Esophagus muscularis mucosa (tissue), 4 donors: Measurements from ENCODE around the gene MOCS1. TPM values are rescaled to one million over a fixed set of nuclear protein-coding genes. Genes with fewer than 3 reads are reported as not detected.

ENCODE experiments used
- DNase-seq: peaks from one replicate; pipeline ENCODE4 v3.0.0-alpha.2; 2017; ENCODE audit errors: extremely low spot score
- H3K27ac ChIP-seq, 4 donors: fragments of 200-600 bp; sonication (generic); replicated peaks in 1 of 4; 1 replicate in 3 of 4; 2 replicates in 1 of 4; pipeline ENCODE4 v1.5.1; 2016 to 2019; ENCODE audit warnings: mild to moderate bottlenecking in 1 of 4
- H3K27me3 ChIP-seq, 4 donors: fragments of 200-600 bp; sonication (generic); one replicate each; pipeline versions ENCODE4 v1.5.1 to v1.6.0; 2016 to 2019
- H3K36me3 ChIP-seq, 4 donors: fragments of 200-600 bp; sonication (generic); one replicate each; pipeline ENCODE4 v1.5.1; 2016 to 2019
- H3K4me1 ChIP-seq, 4 donors: fragments of 200-600 bp; sonication (generic); one replicate each; pipeline ENCODE4 v1.5.1; 2016 to 2019
- H3K4me3 ChIP-seq, 4 donors: fragments of 200-600 bp; sonication (generic); 1 replicate in 2 of 4; 2 replicates in 2 of 4; pipeline ENCODE4 v1.5.1; 2016 to 2019; ENCODE audit warnings: mild to moderate bottlenecking in 4 of 4, moderate library complexity in 1 of 4
- H3K9me3 ChIP-seq, 4 donors: fragments of 200-600 bp; sonication (generic); 1 replicate in 3 of 4; 2 replicates in 1 of 4; pipeline ENCODE4 v1.5.1; 2016 to 2019
- EP300 ChIP-seq: sonication (generic); formaldehyde crosslinking; IDR thresholded peaks from one replicate; pipeline ENCODE4 v1.6.1; 2017; ENCODE audit warnings: antibody characterized with exemption
- POLR2A ChIP-seq: fragments of 450-650 bp; IDR thresholded peaks from one replicate; pipeline ENCODE4 v1.6.1; 2017; ENCODE audit warnings: antibody characterized with exemption, moderate library complexity, mild to moderate bottlenecking, low read depth
- POLR2AphosphoS5 ChIP-seq, 2 donors: sonication (generic); formaldehyde crosslinking; IDR thresholded peaks; one replicate each; pipeline ENCODE4 v1.6.1; 2017; ENCODE audit warnings: antibody characterized with exemption in 2 of 2
- WGBS: methylation state at CpG from one replicate; pipeline ENCODE4 v1.1.5; 2018; 5-methylcytosine and 5-hydroxymethylcytosine counted together
- intact Hi-C: fragments of 100-400 bp; cut with DNase I; formaldehyde crosslinking; loops from one replicate; pipeline ENCODE4 v1.15.1; 2023
- total RNA-seq, 4 donors: library from RNA; depleted of rRNA; stranded (reverse); fragments of >200 nt; gene quantifications; one replicate each; pipeline versions ENCODE4 v1.1.0 to v1.2.1, GENCODE V29; 2016
- TF ChIP-seq, protein P1 (sequence below), 3 experiments: fragments of 200-600 bp in 2 of 3; fragments of 450-650 bp in 1 of 3; sonication (generic) in 2 of 3; IDR thresholded peaks; one replicate each; pipeline ENCODE4 v1.5.1; 2017 to 2019; ENCODE audit warnings: antibody characterized with exemption in 3 of 3, mild to moderate bottlenecking in 2 of 3, moderate library complexity in 1 of 3

Gene MOCS1
- total RNA-seq, 4 donors from 2014 or later = 19.1 to 37.3 (median 28.0) TPM

DNA sequence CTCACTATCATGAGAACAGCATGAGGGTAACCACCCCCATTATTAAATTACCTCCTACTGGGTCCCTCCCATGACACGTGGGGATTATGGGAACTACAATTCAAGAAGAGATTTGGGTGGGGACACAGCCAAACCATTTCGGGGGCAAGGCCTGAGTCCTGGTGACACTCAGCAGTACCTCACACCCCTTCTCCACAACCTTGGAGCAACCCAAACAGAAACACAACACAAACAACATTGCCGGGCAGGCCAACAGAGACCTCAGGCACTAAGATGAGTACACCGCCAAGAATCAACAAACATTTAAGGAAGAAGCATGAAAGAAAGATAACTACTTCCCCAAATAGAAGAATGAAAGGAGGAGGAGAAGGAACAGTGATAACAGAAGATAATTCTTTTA, 16.9 kb downstream of the MOCS1 start:
- Histone ChIP-seq H3K27ac (no peak overlapping the region), H3K4me1 (peaks cover 0 to 4% (median 0%) of the 10 kb centered on the region in 4 donors), H3K4me3 (no peak overlapping the region), H3K27me3 (no peaks in the 10 kb centered on the region), H3K36me3 (peaks cover 48 to 88% (median 79%) of the 10 kb centered on the region in 4 donors), H3K9me3 (no peaks in the 10 kb centered on the region)
- 91% methylated on average over 4 of the region's 4 CpGs for WGBS
- intact Hi-C loops = no loop called here
- TF ChIP-seq EP300 (no peak), POLR2A (no peak), POLR2AphosphoS5 (IDR thresholded peaks at IDR 0.05) (no peak)
- TF ChIP-seq, protein P1, sequence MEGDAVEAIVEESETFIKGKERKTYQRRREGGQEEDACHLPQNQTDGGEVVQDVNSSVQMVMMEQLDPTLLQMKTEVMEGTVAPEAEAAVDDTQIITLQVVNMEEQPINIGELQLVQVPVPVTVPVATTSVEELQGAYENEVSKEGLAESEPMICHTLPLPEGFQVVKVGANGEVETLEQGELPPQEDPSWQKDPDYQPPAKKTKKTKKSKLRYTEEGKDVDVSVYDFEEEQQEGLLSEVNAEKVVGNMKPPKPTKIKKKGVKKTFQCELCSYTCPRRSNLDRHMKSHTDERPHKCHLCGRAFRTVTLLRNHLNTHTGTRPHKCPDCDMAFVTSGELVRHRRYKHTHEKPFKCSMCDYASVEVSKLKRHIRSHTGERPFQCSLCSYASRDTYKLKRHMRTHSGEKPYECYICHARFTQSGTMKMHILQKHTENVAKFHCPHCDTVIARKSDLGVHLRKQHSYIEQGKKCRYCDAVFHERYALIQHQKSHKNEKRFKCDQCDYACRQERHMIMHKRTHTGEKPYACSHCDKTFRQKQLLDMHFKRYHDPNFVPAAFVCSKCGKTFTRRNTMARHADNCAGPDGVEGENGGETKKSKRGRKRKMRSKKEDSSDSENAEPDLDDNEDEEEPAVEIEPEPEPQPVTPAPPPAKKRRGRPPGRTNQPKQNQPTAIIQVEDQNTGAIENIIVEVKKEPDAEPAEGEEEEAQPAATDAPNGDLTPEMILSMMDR (IDR thresholded peaks at IDR 0.05) = no peak
- no peak for DNase-seq

DNA sequence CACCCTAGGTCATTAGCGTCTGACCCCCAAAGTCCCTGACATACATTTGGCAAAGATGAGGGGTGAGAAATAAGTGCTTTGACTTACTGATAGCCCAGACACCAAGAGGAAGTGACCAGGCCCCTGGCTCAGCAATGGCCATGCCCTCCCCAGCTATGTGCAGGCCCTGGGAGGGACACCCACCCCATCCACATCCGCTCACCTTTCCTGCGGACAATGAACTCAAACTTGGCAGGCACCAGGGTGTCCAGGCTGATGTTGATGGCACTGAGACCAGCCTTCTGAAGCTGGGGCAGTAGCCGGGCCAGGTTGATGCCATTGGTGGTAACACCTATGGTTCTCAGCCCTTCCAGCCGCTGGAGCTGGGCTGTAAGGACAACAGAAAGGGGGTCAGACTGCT, 18.4 kb downstream of the MOCS1 start:
- WGBS = 94% methylated on average over 3 of the region's 5 CpGs
- intact Hi-C loops = no loop called here
- DNase-seq = no peak
- no peak overlapping the region for H3K4me3 ChIP-seq
- peaks cover 0 to 4% (median 0%) of the 10 kb centered on the region in 4 donors for H3K4me1 ChIP-seq
- H3K27ac ChIP-seq = no peak overlapping the region
- H3K27me3 ChIP-seq = no peaks in the 10 kb centered on the region
- peaks cover 47 to 88% (median 78%) of the 10 kb centered on the region in 4 donors for H3K36me3 ChIP-seq
- no peaks in the 10 kb centered on the region for H3K9me3 ChIP-seq
- TF ChIP-seq POLR2AphosphoS5 (IDR thresholded peaks at IDR 0.05) (no peak), POLR2A (no peak), EP300 (no peak)
- TF ChIP-seq, protein P1 (IDR thresholded peaks at IDR 0.05) = no peak

DNA sequence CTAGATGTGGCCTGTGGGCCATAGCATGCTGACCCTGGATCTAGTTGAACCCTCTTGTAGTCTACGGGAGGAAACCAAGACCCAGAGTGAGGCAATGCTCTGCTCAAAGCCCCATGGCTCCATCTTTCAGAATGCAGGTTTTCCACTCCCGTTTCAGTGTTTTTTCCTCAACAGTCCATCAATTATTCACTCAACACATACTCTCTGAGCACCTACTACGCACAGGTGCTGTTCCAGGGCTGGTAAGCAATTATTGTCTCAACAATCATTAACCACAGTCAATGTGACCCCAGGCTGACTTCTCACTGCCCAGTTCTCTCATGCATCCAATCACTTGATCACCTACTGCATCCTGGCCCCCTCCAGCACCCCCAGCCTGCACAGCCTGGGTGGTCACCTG, 20.0 kb downstream of the MOCS1 start:
- intact Hi-C loops = no loop called here
- H3K9me3 ChIP-seq = no peaks in the 10 kb centered on the region
- peaks cover 0 to 4% (median 0%) of the 10 kb centered on the region in 4 donors for H3K4me1 ChIP-seq
- no peak for DNase-seq
- peaks cover 39 to 96% (median 85%) of the 10 kb centered on the region in 4 donors for H3K36me3 ChIP-seq
- no peak overlapping the region for H3K4me3 ChIP-seq
- H3K27ac ChIP-seq = no peak overlapping the region
- 95% methylated on average over 3 of the region's 3 CpGs for WGBS
- no peaks in the 10 kb centered on the region for H3K27me3 ChIP-seq
- TF ChIP-seq, protein P1 (IDR thresholded peaks at IDR 0.05) = no peak
- TF ChIP-seq POLR2A = no peak
- no peak for TF ChIP-seq POLR2AphosphoS5 (IDR thresholded peaks at IDR 0.05)
- no peak for TF ChIP-seq EP300

DNA sequence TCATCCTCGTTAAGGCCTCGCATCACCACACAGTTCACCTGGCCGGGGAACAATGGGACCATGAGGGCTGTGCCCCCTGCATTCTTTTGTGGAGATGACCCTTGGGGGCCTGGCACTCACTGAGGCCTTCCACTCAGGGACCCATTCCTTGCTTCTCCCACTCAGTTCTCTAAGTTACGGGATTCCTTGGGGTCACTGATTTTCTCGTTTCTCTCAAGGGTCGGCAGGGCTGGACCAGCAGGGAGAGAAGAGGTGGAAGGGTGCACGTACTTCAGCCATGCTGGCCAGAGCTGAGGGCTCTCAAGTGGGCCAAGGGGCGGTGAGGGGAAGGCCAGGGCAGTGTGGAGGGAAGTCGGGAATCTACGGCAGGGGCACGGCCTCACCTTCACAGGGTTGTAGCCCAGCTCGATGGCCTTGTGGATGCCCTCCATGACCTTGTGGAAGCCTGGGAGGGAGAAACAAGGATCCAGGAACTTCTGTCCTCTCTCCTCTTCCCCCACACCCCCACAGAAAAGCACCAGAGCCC, 20.8 kb downstream of the MOCS1 start:
- no peak for DNase-seq
- Histone ChIP-seq H3K27me3 (no peaks in the 10 kb centered on the region), H3K4me1 (peaks cover 0 to 4% (median 0%) of the 10 kb centered on the region in 4 donors), H3K36me3 (peaks cover 39 to 94% (median 86%) of the 10 kb centered on the region in 4 donors), H3K27ac (no peak overlapping the region), H3K9me3 (no peaks in the 10 kb centered on the region), H3K4me3 (no peak overlapping the region)
- WGBS = 86% methylated on average over 9 of the region's 12 CpGs
- intact Hi-C loops = no loop called here
- TF ChIP-seq EP300 (no peak), POLR2A (no peak), POLR2AphosphoS5 (IDR thresholded peaks at IDR 0.05) (no peak)
- TF ChIP-seq, protein P1 (IDR thresholded peaks at IDR 0.05) = no peak

DNA sequence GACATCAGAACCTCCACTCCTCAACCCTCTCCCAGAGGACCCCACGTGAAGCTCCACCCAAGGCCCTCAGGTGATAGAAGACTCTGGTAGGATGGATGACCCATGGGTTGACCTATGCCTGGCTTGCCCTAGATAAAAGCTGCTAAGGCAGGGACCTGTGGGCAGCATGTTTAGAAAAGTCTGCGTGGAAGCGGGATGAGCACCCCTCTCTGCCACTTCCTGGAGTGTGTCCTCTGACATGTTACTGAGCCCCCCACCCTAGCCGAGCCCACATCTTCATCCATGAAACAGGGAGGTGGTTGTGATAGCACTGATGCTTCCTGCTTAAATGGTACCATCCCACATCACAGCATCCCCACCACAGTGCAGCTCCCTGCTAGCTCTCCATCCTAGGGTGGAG, 21.8 kb downstream of the MOCS1 start:
- Histone ChIP-seq H3K36me3 (peaks cover 38 to 97% (median 82%) of the 10 kb centered on the region in 4 donors), H3K27ac (no peak overlapping the region), H3K27me3 (no peaks in the 10 kb centered on the region), H3K9me3 (no peaks in the 10 kb centered on the region), H3K4me3 (no peak overlapping the region), H3K4me1 (no peaks in the 10 kb centered on the region)
- TF ChIP-seq, protein P1 (IDR thresholded peaks at IDR 0.05) = no peak
- no peak for TF ChIP-seq EP300
- no peak for TF ChIP-seq POLR2A
- no peak for TF ChIP-seq POLR2AphosphoS5 (IDR thresholded peaks at IDR 0.05)
- DNase-seq = no peak
- 90% methylated on average over 4 of the region's 4 CpGs for WGBS
- intact Hi-C loops = no loop called here
